ENCODE results near the gene TOGARAM1.

GRCh38 chr14:44928793-44929192, 33.2 kb upstream of the TOGARAM1 start:
- no peak for TF ChIP-seq EZH2phosphoT487 (IDR thresholded peaks at IDR 0.05; ENCODE audit: insufficient read depth, low read depth)
- no peak for TF ChIP-seq EZH2 (IDR thresholded peaks at IDR 0.05; ENCODE audit: insufficient read depth, poor library complexity, severe bottlenecking)

Data from GM23248 (cell line).